ENCODE results near the gene MAP6D1.

Gene MAP6D1

DNA sequence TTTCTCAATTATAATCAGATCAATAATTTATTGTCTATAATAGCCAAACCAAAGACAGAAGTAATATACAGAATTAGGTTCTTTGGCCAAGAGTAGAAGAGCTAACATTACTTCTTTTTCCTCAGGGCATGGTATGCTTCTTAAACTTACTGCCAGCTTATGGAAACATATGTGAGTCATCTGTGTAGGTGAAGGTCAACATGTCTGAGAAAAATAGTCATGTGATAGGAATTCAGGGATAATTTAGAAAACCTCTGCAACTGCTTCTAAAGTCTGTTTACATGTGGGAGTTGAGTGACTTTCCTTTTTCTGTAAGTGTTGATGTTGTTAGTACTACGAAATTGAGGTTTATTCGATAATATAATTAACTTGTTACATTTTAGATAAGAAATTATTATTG, 19.2 kb upstream of the MAP6D1 start:
- TF ChIP-seq, protein P1, sequence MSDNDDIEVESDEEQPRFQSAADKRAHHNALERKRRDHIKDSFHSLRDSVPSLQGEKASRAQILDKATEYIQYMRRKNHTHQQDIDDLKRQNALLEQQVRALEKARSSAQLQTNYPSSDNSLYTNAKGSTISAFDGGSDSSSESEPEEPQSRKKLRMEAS (IDR thresholded peaks at IDR 0.05; ENCODE audit: low read depth, low read length) = no peak
- TF ChIP-seq, protein P2, sequence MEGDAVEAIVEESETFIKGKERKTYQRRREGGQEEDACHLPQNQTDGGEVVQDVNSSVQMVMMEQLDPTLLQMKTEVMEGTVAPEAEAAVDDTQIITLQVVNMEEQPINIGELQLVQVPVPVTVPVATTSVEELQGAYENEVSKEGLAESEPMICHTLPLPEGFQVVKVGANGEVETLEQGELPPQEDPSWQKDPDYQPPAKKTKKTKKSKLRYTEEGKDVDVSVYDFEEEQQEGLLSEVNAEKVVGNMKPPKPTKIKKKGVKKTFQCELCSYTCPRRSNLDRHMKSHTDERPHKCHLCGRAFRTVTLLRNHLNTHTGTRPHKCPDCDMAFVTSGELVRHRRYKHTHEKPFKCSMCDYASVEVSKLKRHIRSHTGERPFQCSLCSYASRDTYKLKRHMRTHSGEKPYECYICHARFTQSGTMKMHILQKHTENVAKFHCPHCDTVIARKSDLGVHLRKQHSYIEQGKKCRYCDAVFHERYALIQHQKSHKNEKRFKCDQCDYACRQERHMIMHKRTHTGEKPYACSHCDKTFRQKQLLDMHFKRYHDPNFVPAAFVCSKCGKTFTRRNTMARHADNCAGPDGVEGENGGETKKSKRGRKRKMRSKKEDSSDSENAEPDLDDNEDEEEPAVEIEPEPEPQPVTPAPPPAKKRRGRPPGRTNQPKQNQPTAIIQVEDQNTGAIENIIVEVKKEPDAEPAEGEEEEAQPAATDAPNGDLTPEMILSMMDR (IDR thresholded peaks at IDR 0.05; ENCODE audit: low read depth, low read length) = no peak
- TF ChIP-seq MYC (IDR thresholded peaks at IDR 0.05; ENCODE audit: low read depth, low read length) = no peak
- no peak overlapping the region for H3K4me3 ChIP-seq (ENCODE audit: low read depth, low read length)
- DNase-seq (ENCODE audit: low read depth) = no peak

DNA sequence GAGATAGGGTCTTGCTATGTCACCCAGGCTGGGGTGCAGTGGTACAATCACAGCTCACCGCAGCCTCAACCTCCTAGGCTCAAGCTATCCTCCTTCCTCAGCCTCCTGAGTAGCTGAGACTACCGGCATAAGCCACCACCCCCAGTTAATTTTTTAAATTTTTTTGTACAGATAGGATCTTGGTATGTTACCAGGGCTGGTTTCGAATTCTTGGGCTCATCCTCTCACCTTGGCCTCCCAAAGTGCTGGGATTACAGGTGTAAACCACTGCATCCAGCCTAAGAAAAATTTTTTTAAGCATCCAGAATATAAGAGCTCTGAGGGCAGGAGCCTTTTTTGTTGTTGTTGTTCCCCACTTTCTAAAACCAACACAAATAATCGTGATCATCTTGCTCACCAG, 14.4 kb upstream of the MAP6D1 start:
- no peak for DNase-seq (ENCODE audit: low read depth)
- TF ChIP-seq, protein P1 (IDR thresholded peaks at IDR 0.05; ENCODE audit: low read depth, low read length) = no peak
- TF ChIP-seq, protein P2 (IDR thresholded peaks at IDR 0.05; ENCODE audit: low read depth, low read length) = no peak
- no peak for TF ChIP-seq MYC (IDR thresholded peaks at IDR 0.05; ENCODE audit: low read depth, low read length)
- H3K4me3 ChIP-seq (ENCODE audit: low read depth, low read length) = no peak overlapping the region

DNA sequence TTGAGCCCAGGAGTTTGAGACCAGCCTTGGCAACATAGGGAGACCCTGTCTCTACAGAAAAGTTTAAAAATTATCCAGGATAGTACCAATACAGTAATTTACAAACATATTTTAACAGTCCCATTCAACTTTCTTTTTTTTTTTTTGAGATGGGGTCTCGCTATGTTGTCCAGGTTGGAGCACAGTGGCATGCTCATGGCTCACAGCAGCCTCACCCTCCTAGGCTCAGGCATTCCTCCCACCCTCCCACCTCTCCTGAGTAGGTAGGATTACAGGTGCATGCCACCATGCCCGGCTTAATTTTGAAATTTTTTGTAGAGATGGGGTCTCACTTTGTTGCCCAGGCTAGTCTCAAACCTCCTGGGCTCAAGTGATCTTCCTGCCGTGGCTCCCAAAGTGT, 12.5 kb upstream of the MAP6D1 start:
- no peak overlapping the region for H3K4me3 ChIP-seq (ENCODE audit: low read depth, low read length)
- TF ChIP-seq, protein P1 (IDR thresholded peaks at IDR 0.05; ENCODE audit: low read depth, low read length) = no peak
- TF ChIP-seq MYC (IDR thresholded peaks at IDR 0.05; ENCODE audit: low read depth, low read length) (no peak), POLR2A (IDR thresholded peaks at IDR 0.05; ENCODE audit: extremely low read depth, insufficient read length) (no peak)
- TF ChIP-seq, protein P2 (IDR thresholded peaks at IDR 0.05; ENCODE audit: low read depth, low read length) = no peak
- no peak for DNase-seq (ENCODE audit: low read depth)

DNA sequence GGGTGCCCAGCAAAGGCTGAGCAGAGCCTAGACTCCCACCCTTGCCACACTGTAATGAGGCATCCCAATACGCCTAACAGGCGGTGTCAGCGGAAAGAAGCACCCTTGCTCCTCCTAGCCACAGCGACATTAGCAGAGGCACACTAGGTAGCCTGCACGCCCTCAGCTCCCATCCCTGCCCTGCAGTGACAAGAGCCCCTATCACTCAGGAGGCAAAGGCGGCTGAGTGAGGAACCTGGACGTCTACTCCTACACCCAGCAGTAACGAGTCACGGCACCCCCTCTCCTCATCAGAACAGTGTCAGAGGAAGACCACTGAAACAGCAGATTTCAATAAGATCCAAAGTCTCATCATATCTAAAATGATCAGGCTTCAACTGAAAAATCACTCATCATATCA, 12.0 kb upstream of the MAP6D1 start:
- no peak for TF ChIP-seq MYC (IDR thresholded peaks at IDR 0.05; ENCODE audit: low read depth, low read length)
- TF ChIP-seq, protein P1 (IDR thresholded peaks at IDR 0.05; ENCODE audit: low read depth, low read length) = no peak
- no peak for TF ChIP-seq POLR2A (IDR thresholded peaks at IDR 0.05; ENCODE audit: extremely low read depth, insufficient read length)
- TF ChIP-seq, protein P2 (IDR thresholded peaks at IDR 0.05; ENCODE audit: low read depth, low read length) = no peak
- H3K4me3 ChIP-seq (ENCODE audit: low read depth, low read length) = no peak overlapping the region
- DNase-seq (ENCODE audit: low read depth) = no peak

DNA sequence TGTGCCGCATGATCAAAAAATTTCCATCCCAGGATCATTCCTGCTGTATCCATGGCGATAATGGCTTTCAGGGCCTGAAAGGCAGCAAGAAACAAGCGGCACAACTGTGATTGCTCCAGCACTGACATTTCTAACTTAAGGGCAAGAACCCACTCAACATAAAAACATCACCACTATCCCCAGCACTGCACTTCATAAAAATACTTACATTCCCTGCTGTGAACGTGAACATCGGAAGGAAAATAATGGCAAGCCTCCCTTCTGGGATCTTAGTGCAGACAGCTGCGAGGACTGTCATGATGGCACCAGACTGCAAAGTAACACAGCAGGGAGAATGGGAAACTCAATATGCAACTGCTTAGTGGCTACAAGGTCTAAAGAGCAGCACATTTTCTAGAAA, 8.1 kb upstream of the MAP6D1 start:
- TF ChIP-seq, protein P1 (IDR thresholded peaks at IDR 0.05; ENCODE audit: low read depth, low read length) = no peak
- no peak for TF ChIP-seq MYC (IDR thresholded peaks at IDR 0.05; ENCODE audit: low read depth, low read length)
- no peak for TF ChIP-seq POLR2A (IDR thresholded peaks at IDR 0.05; ENCODE audit: extremely low read depth, insufficient read length)
- TF ChIP-seq, protein P2 (IDR thresholded peaks at IDR 0.05; ENCODE audit: low read depth, low read length) = no peak
- no peak overlapping the region for H3K4me3 ChIP-seq (ENCODE audit: low read depth, low read length)
- no peak for DNase-seq (ENCODE audit: low read depth)

DNA sequence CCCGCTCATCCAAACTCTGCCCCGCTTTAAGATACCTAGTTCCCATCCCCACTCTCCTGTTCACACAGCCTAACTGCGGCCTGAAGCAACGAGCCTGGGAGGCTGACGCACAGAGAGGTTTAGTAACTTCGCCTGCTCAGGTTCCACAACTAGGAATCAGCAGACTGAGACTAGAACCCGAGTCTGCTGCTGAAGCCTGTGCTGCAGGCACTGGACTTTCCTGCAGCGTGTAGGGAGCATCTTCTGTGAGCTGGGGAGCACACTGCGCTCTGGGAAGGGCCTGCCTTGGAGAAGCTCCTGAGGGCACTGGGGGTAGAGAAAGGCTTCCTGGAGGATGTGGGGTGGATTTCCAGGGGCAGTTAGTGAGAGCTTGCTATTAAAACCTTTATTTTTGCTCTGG, 4.8 kb upstream of the MAP6D1 start:
- TF ChIP-seq, protein P1 (IDR thresholded peaks at IDR 0.05; ENCODE audit: low read depth, low read length) = no peak
- no peak for TF ChIP-seq POLR2A (IDR thresholded peaks at IDR 0.05; ENCODE audit: extremely low read depth, insufficient read length)
- no peak for TF ChIP-seq MYC (IDR thresholded peaks at IDR 0.05; ENCODE audit: low read depth, low read length)
- TF ChIP-seq, protein P2 (IDR thresholded peaks at IDR 0.05; ENCODE audit: low read depth, low read length) = no peak
- DNase-seq (ENCODE audit: low read depth) = no peak
- no peak overlapping the region for H3K4me3 ChIP-seq (ENCODE audit: low read depth, low read length)

Measured in NB4 (cell line).